ENCODE measurements around the gene DNAJC21.
A peak's percentile ranks its signal among the peaks of the same experiment; 100 is the strongest.

Gene DNAJC21

GRCh38 chr5:34978681-34979080, 49.3 kb downstream of the DNAJC21 start:
- no peak for DNase-seq (ENCODE audit: low spot score)

- DNase-seq (ENCODE audit: low spot score) = no peak
Measured at GRCh38 chr5:34982823-34983222, 53.5 kb downstream of the DNAJC21 start.

GRCh38 chr5:34986965-34987364, 57.6 kb downstream of the DNAJC21 start:
- no peak for DNase-seq (ENCODE audit: low spot score)

- no peak for DNase-seq (ENCODE audit: low spot score)
Measured at GRCh38 chr5:34991486-34992238, 62.3 kb downstream of the DNAJC21 start.

GRCh38 chr5:34993951-34994350, 64.6 kb downstream of the DNAJC21 start:
- DNase-seq (ENCODE audit: low spot score) = no peak

- DNase-seq (ENCODE audit: low spot score) = no peak
Measured at GRCh38 chr5:34996261-34996660, 66.9 kb downstream of the DNAJC21 start.

- peak; percentile 8 for DNase-seq (ENCODE audit: low spot score)
Measured at GRCh38 chr5:34998058-34998789, 68.9 kb downstream of the DNAJC21 start.

DNA sequence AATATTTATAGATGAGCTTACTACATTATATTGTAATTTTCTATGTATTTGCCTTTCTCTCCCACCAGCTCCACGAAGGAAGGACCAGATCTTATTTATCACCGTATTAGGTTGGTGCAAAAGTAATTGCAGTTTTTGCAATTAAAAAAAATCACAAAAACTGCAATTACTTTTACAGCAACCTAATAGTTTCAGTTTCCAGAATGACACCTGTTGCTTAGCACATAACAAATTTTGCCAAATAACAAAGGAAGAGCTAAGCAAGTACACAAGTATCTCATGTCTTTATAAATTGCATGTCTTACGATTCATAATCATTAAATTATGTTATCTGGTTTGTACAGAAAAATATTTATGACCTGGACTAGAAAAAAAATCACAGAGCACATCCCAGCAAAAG, 72.5 kb downstream of the DNAJC21 start:
- no peak for DNase-seq (ENCODE audit: low spot score)

- DNase-seq (ENCODE audit: low spot score) = no peak
Measured at GRCh38 chr5:35002459-35002858, 73.1 kb downstream of the DNAJC21 start.

DNA sequence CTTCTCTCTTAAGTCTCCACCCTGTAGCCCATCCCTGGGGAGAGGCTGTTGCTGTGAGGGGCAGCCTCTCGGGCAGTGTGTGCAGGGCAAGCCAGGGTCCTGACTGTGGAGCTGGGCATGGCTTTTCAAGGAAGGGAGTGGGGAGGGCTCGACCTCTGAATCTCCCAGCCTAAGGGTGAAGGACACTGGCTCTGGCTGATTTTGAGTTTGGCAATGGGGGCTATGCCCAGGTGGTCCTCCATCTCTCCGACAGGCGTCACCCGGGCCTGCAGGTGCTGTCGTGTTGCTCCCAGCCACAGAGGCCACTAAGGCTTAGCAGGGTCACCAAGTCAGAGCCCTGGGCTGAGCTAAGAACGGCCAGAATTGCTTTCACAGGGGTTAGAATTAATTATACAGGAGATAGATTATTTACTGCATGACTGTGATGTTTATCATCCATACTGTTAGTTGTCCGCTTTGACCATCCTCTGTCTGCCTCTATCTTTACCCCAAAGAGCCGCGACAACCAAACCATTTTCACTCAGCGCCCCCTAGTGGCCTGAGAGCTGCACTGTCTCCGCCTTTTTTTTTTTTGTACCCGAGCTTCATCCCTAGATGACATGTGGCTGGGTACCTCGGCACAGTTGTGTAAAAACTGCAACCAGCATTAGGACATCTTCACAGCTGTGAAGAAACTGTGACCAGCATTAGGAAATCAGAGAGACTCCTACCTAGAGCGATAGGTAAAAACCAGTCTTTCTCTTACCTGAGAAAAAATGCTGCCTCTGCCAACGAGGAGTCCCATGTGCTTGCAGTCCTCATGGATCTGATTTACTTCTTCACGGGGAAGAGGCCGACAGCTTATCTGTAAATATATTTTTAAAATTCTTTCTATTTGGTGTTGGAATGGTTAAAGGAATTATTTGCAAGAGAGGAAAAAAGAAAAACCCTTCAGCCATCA, 73.9 kb downstream of the DNAJC21 start:
- peak; percentile 59 for DNase-seq (ENCODE audit: low spot score)

GRCh38 chr5:35004200-35004599, 74.8 kb downstream of the DNAJC21 start:
- no peak for DNase-seq (ENCODE audit: low spot score)

DNA sequence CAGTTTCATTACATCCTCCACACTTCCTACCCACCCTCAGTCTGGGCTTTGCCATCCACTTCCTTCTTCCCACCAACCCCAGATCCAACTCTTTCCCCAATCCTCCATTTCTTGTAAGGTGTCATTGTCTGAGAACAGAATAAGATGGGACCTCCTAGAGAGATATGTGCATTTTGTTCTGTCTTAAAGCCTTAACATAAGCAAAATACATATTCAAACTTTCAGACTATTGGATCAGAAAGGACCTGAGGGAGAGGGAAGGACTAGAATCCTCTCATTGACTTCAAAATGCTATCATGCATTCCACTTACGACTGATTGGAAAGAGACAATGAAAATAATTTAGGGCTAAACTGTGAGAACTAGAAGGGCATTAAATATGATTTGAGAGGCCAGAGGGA, 75.4 kb downstream of the DNAJC21 start:
- no peak for DNase-seq (ENCODE audit: low spot score)

All from Ammon's horn (tissue), 1 donor.